OCI-LY7 (cell line): ENCODE data around the gene F2RL2. TPM values are rescaled to one million over a fixed set of nuclear protein-coding genes. Genes with fewer than 3 reads are reported as not detected.

ENCODE experiments used
- BruUV-seq: library from RNA; stranded (reverse); fragments of 400-500 nt; replicated peaks from 2 replicates; lab custom pipeline; 2021; lab: Mats Ljungman, UMichigan
- CTCF ChIA-PET: fragments of 300-600 bp; sonication (Branson Sonifier 250); formaldehyde crosslinking; loops from one replicate; lab custom pipeline; 2022; ENCODE audit warnings: antibody characterized with exemption; ENCODE audit not compliant: unreplicated experiment; lab: Charles Lee
- POLR2A ChIA-PET: fragments of 300-600 bp; sonication (Branson Sonifier 250); formaldehyde crosslinking; loops from one replicate; lab custom pipeline; 2022; ENCODE audit warnings: antibody characterized with exemption; lab: Charles Lee
- DNase-seq: peaks from one replicate; pipeline ENCODE4 v3.0.0-alpha.2; 2015; ENCODE audit warnings: low spot score
- H2AFZ ChIP-seq: fragments of 200-600 bp; sonication (generic), shearing (Covaris generic); 2 replicates; pipeline ENCODE4 v1.6.1; 2014; ENCODE audit warnings: mild to moderate bottlenecking, antibody characterized with exemption, low read length, moderate library complexity
- H3K27ac ChIP-seq: fragments of 200-600 bp; sonication (generic); 2 replicates; pipeline ENCODE4 v1.5.1; 2014; ENCODE audit warnings: mixed run types, low read depth, mild to moderate bottlenecking, moderate library complexity, low read length, inconsistent platforms; ENCODE audit not compliant: poor library complexity, severe bottlenecking
- H3K36me3 ChIP-seq: fragments of 200-600 bp; sonication (generic); 2 replicates; pipeline ENCODE4 v1.6.1; 2014; ENCODE audit warnings: mild to moderate bottlenecking, antibody characterized with exemption, low read length, moderate library complexity, mixed read lengths; ENCODE audit not compliant: insufficient read depth
- H3K4me1 ChIP-seq: fragments of 200-600 bp; sonication (generic); 2 replicates; pipeline ENCODE4 v1.5.1; 2014; ENCODE audit warnings: mild to moderate bottlenecking, low read length; ENCODE audit not compliant: insufficient read depth, poor library complexity, severe bottlenecking
- H3K4me2 ChIP-seq: fragments of 200-600 bp; sonication (generic); 2 replicates; pipeline ENCODE4 v1.6.1; 2014; ENCODE audit warnings: mild to moderate bottlenecking, low read length
- H3K4me3 ChIP-seq: fragments of 200-600 bp; sonication (generic); 2 replicates; pipeline ENCODE4 v1.5.1; 2014; ENCODE audit warnings: mild to moderate bottlenecking, low read depth, low read length; ENCODE audit not compliant: poor library complexity, severe bottlenecking
- H3K79me2 ChIP-seq: fragments of 200-600 bp; sonication (generic); 2 replicates; pipeline ENCODE4 v1.6.1; 2016; ENCODE audit warnings: low read depth, mild to moderate bottlenecking, low read length, moderate library complexity, mixed read lengths; ENCODE audit not compliant: insufficient read depth
- H3K9me2 ChIP-seq: fragments of 200-600 bp; sonication (generic); 2 replicates; pipeline ENCODE4 v1.6.1; 2016; ENCODE audit warnings: mild to moderate bottlenecking, low read length, mixed read lengths; ENCODE audit not compliant: insufficient read depth
- H3K9me3 ChIP-seq: fragments of 200-600 bp; sonication (generic); 2 replicates; pipeline ENCODE4 v1.6.1; 2014; ENCODE audit warnings: mild to moderate bottlenecking, mixed run types, low read length, mixed read lengths
- H4K20me1 ChIP-seq: fragments of 200-600 bp; sonication (generic); 2 replicates; pipeline ENCODE4 v1.6.1; 2014; ENCODE audit warnings: mild to moderate bottlenecking, antibody characterized with exemption, low read length, moderate library complexity, mixed read lengths; ENCODE audit not compliant: insufficient read depth
- CTCF ChIP-seq: fragments of 200-600 bp; sonication (generic); conservative IDR thresholded peaks from 2 replicates; pipeline ENCODE4 v1.5.1; 2014; ENCODE audit warnings: mild to moderate bottlenecking, antibody characterized with exemption, low read length, moderate library complexity, mixed read lengths
- EZH2phosphoT487 ChIP-seq: fragments of 200-600 bp; sonication (generic); IDR thresholded peaks from 2 replicates; pipeline ENCODE4 v1.6.1; 2018; ENCODE audit warnings: low read depth, borderline replicate concordance, mild to moderate bottlenecking, mixed run types, antibody characterized with exemption, low read length, moderate library complexity, mixed read lengths
- intact Hi-C: fragments of 100-400 bp; cut with micrococcal nuclease; formaldehyde crosslinking; loops from one replicate; pipeline ENCODE4 v1.10.0; 2022; ENCODE audit not compliant: unreplicated experiment
- total RNA-seq, 2 experiments: library from RNA; depleted of rRNA in 1 of 2; stranded (reverse); fragments of >200 nt in 1 of 2; shearing (Covaris generic) in 1 of 2; gene quantifications; 2 replicates each; pipeline ENCODE4 v1.2.3, GENCODE V29; 2014 to 2022

F2RL2 gene
- total RNA-seq, 2 experiments from 2014 or later = not detected

GRCh38 chr5:76641514-76642120 is 18.4 kb upstream of the F2RL2 start:
- H3K36me3 ChIP-seq = peaks cover 50% of the 10 kb centered on the region

GRCh38 chr5:76638479-76638878 is 15.3 kb upstream of the F2RL2 start:
- Histone ChIP-seq H3K27ac (no peak overlapping the region), H4K20me1 (no peaks in the 10 kb centered on the region), H2AFZ (no peak overlapping the region), H3K36me3 (peaks cover 42% of the 10 kb centered on the region), H3K4me3 (no peak overlapping the region), H3K9me3 (no peaks in the 10 kb centered on the region), H3K9me2 (no peaks in the 10 kb centered on the region), H3K4me1 (peaks cover 15% of the 10 kb centered on the region), H3K4me2 (no peak overlapping the region), H3K79me2 (no peaks in the 10 kb centered on the region)
- ChIA-PET CTCF (no interaction called here), POLR2A (interaction anchor here (0.6 to 1.6 kb wide), 3 partner anchors 11 to 751 kb away, joined by 3 to 5 read pairs (median 3); no protein-coding TSS in a partner anchor)
- intact Hi-C loops = no loop called here
- TF ChIP-seq EZH2phosphoT487 (no peak), CTCF (no peak)
- DNase-seq = no peak
- BruUV-seq = no TSS peak

More at GRCh38 chr5:76641514-76642120, 18.4 kb upstream of the F2RL2 start:
- intact Hi-C loops = loop anchor here (1.0 to 2.0 kb wide), 3 partner anchors 40 to 303 kb away; partner anchors contain the start of gene IQGAP2
- peaks cover 15% of the 10 kb centered on the region for H3K4me1 ChIP-seq
- no peak overlapping the region for H3K4me3 ChIP-seq
- H3K9me2 ChIP-seq = no peaks in the 10 kb centered on the region
- H3K9me3 ChIP-seq = no peaks in the 10 kb centered on the region
- no TSS peak for BruUV-seq
- no peak overlapping the region for H3K4me2 ChIP-seq
- ChIA-PET CTCF (no interaction called here), POLR2A (interaction anchor here (1.5 kb wide), 1 partner anchor 11 kb away, joined by 3 read pairs; no protein-coding TSS in a partner anchor)
- H4K20me1 ChIP-seq = no peaks in the 10 kb centered on the region
- no peak overlapping the region for H3K27ac ChIP-seq
- no peak overlapping the region for H2AFZ ChIP-seq
- no peaks in the 10 kb centered on the region for H3K79me2 ChIP-seq
- peak; percentile 76 for DNase-seq
- peak; percentile 99 for TF ChIP-seq CTCF
- TF ChIP-seq EZH2phosphoT487 = no peak

- H3K4me3 ChIP-seq = no peak overlapping the region
- no peaks in the 10 kb centered on the region for H3K79me2 ChIP-seq
- intact Hi-C loops = no loop called here
- DNase-seq = no peak
- H4K20me1 ChIP-seq = no peaks in the 10 kb centered on the region
- no peak overlapping the region for H3K4me2 ChIP-seq
- CTCF ChIA-PET = no interaction called here
- no peaks in the 10 kb centered on the region for H3K9me2 ChIP-seq
- peaks cover 15% of the 10 kb centered on the region for H3K4me1 ChIP-seq
- no TSS peak for BruUV-seq
- H2AFZ ChIP-seq = no peak overlapping the region
- H3K9me3 ChIP-seq = no peaks in the 10 kb centered on the region
- no peak for TF ChIP-seq CTCF
- peaks cover 44% of the 10 kb centered on the region for H3K36me3 ChIP-seq
- POLR2A ChIA-PET = interaction anchor here (1.0 to 1.6 kb wide), 4 partner anchors 10 to 328 kb away, joined by 3 to 5 read pairs (median 3); no protein-coding TSS in a partner anchor
- H3K27ac ChIP-seq = no peak overlapping the region
Measured at GRCh38 chr5:76637490-76637889, 14.3 kb upstream of the F2RL2 start.
